ENCODE measurements around the gene CISD2. TPM values are rescaled to one million over a fixed set of nuclear protein-coding genes. Genes with fewer than 3 reads are reported as not detected.

Gene CISD2
- 20.3 and 20.6 TPM in 2 replicates for total RNA-seq

GRCh38 chr4:102868781-102869568 is at the start of gene CISD2:
Gene CISD2 (plus strand): TSS chr4:102868992. CDS start chr4:102869085, 93 bp downstream.

GRCh38 chr4:102826890-102827673 is 41.7 kb upstream of the CISD2 start, which contains the start of gene UBE2D3:
Gene UBE2D3 (minus strand): TSS chr4:102827551. CDS start chr4:102826508, 1,043 bp downstream.

Small RNA genes lying within 50 kb of the gene (small RNA-seq; reads per million reads assigned to genes)
- gene RNU7-151P, result not detected

Other genes with a start within 250 kb of the CISD2 start
- gene MANBA, start 108.0 kb upstream of the CISD2 start, total RNA-seq, result 31.1 and 40.2 TPM in 2 replicates
- gene UBE2D3, start 41.4 kb upstream of the CISD2 start, total RNA-seq, result 409 and 438 TPM in 2 replicates
- gene SLC9B1, start 150.7 kb downstream of the CISD2 start, total RNA-seq, result 0.61 and 1.8 TPM in 2 replicates
- 20.4 and 24.7 TPM in 2 replicates for gene SLC9B2, start 207.8 kb downstream of the CISD2 start, total RNA-seq
- 40.2 and 41.5 TPM in 2 replicates for gene BDH2, start 230.8 kb downstream of the CISD2 start, total RNA-seq

All from hair follicle dermal papilla cell (primary cell).